Adipocyte (in vitro differentiated cells): ENCODE data around the gene SPG7.
A peak's percentile ranks its signal among the peaks of the same experiment; 100 is the strongest.
"Not testable (repeated sequence)": the region's sequence is repeated elsewhere in the genome, so short reads cannot be mapped to it uniquely, and the experiment has no call there.

ENCODE experiments used
- DNase-seq: peaks from one replicate; pipeline ENCODE4 v3.0.0-alpha.2; 2015; ENCODE audit warnings: low read depth
- H3K27me3 ChIP-seq: replicated peaks from 2 replicates; pipeline ENCODE4 v1.7.0; 2013; ENCODE audit warnings: mild to moderate bottlenecking, low read length, moderate library complexity; ENCODE audit not compliant: control insufficient read depth, insufficient read depth
- H3K36me3 ChIP-seq: 2 replicates; pipeline ENCODE4 v1.7.0; 2013; ENCODE audit warnings: low read length, mild to moderate bottlenecking, moderate library complexity; ENCODE audit not compliant: control insufficient read depth, insufficient read depth, severe bottlenecking
- H3K4me1 ChIP-seq: 2 replicates; pipeline ENCODE4 v1.7.0; 2013; ENCODE audit warnings: mild to moderate bottlenecking, low read length, moderate library complexity; ENCODE audit not compliant: control insufficient read depth, insufficient read depth
- H3K4me3 ChIP-seq: 2 replicates; pipeline ENCODE4 v1.7.0; 2013; ENCODE audit warnings: mild to moderate bottlenecking, low read length, moderate library complexity
- H3K9ac ChIP-seq: 2 replicates; pipeline ENCODE4 v1.7.0; 2013; ENCODE audit warnings: mild to moderate bottlenecking, low read length, moderate library complexity
- H3K9me3 ChIP-seq: 2 replicates; pipeline ENCODE4 v1.7.0; 2013; ENCODE audit warnings: mild to moderate bottlenecking, low read length, moderate library complexity; ENCODE audit not compliant: control insufficient read depth

SPG7 gene

GRCh38 chr16:89507834-89508590 lies at the start of gene SPG7:
Gene SPG7, plus strand, starts transcription at chr16:89508403. Its CDS starts 15 bp downstream, at chr16:89508418.
- no peaks in the 10 kb centered on the region for H3K27me3 ChIP-seq
- peak within 1 kb of the TSS; percentile 96 for H3K9ac ChIP-seq
- H3K9me3 ChIP-seq: no peaks in the 10 kb centered on the region
- H3K4me3 ChIP-seq: peak within 1 kb of the TSS; percentile 94
- peaks cover 26% of the 10 kb centered on the region for H3K36me3 ChIP-seq
- H3K4me1 ChIP-seq: peaks cover 36% of the 10 kb centered on the region
- DNase-seq: peak; percentile 95

GRCh38 chr16:89458551-89458950 lies 49.7 kb upstream of the SPG7 start:
- peak; percentile 21 for DNase-seq
- peak overlapping the region; percentile 39 for H3K9ac ChIP-seq

GRCh38 chr16:89458967-89459366 lies 49.2 kb upstream of the SPG7 start:
- no peak for DNase-seq
- no peaks in the 10 kb centered on the region for H3K9me3 ChIP-seq
- peak overlapping the region; percentile 39 for H3K9ac ChIP-seq
- H3K4me1 ChIP-seq: peaks cover 11% of the 10 kb centered on the region
- no peaks in the 10 kb centered on the region for H3K27me3 ChIP-seq
- H3K36me3 ChIP-seq: no peaks in the 10 kb centered on the region
- H3K4me3 ChIP-seq: no peak overlapping the region

More at GRCh38 chr16:89458551-89458950, 49.7 kb upstream of the SPG7 start:
- Histone ChIP-seq H3K4me1 (peaks cover 15% of the 10 kb centered on the region), H3K36me3 (no peaks in the 10 kb centered on the region), H3K4me3 (no peak overlapping the region), H3K9me3 (no peaks in the 10 kb centered on the region), H3K27me3 (no peaks in the 10 kb centered on the region)

GRCh38 chr16:89460556-89460955 lies 47.6 kb upstream of the SPG7 start:
- H3K36me3 ChIP-seq: no peaks in the 10 kb centered on the region
- H3K9ac ChIP-seq: no peak overlapping the region
- H3K4me1 ChIP-seq: peaks cover 10% of the 10 kb centered on the region
- DNase-seq: no peak
- no peak overlapping the region for H3K4me3 ChIP-seq
- H3K9me3 ChIP-seq: no peaks in the 10 kb centered on the region
- no peaks in the 10 kb centered on the region for H3K27me3 ChIP-seq

GRCh38 chr16:89461890-89462289 lies 46.3 kb upstream of the SPG7 start:
- DNase-seq, H3K9ac ChIP-seq, H3K9me3 ChIP-seq, H3K4me1 ChIP-seq, H3K4me3 ChIP-seq, H3K27me3 ChIP-seq, H3K36me3 ChIP-seq: not testable (repeated sequence)

- not testable (repeated sequence) for H3K9ac ChIP-seq, DNase-seq, H3K9me3 ChIP-seq, H3K27me3 ChIP-seq, H3K36me3 ChIP-seq, H3K4me3 ChIP-seq, H3K4me1 ChIP-seq
Measured at GRCh38 chr16:89462639-89463038, 45.6 kb upstream of the SPG7 start.

GRCh38 chr16:89463312-89463711 lies 44.9 kb upstream of the SPG7 start:
- not testable (repeated sequence) for H3K9ac ChIP-seq, H3K9me3 ChIP-seq, H3K4me3 ChIP-seq, DNase-seq, H3K36me3 ChIP-seq, H3K27me3 ChIP-seq
- H3K4me1 ChIP-seq: peaks cover 14% of the 10 kb centered on the region

- H3K4me3 ChIP-seq: no peak overlapping the region
- H3K27me3 ChIP-seq: no peaks in the 10 kb centered on the region
- H3K9me3 ChIP-seq: no peaks in the 10 kb centered on the region
- H3K36me3 ChIP-seq: no peaks in the 10 kb centered on the region
- H3K4me1 ChIP-seq: peaks cover 31% of the 10 kb centered on the region
- H3K9ac ChIP-seq: no peak overlapping the region
- no peak for DNase-seq
Measured at GRCh38 chr16:89466920-89467319, 41.3 kb upstream of the SPG7 start.

- Histone ChIP-seq H3K27me3 (no peaks in the 10 kb centered on the region), H3K4me1 (peaks cover 35% of the 10 kb centered on the region), H3K9ac (no peak overlapping the region), H3K36me3 (no peaks in the 10 kb centered on the region), H3K9me3 (no peaks in the 10 kb centered on the region), H3K4me3 (no peak overlapping the region)
- no peak for DNase-seq
Measured at GRCh38 chr16:89467382-89467781, 40.8 kb upstream of the SPG7 start.

GRCh38 chr16:89472711-89473075 lies 35.5 kb upstream of the SPG7 start:
- Histone ChIP-seq H3K4me3 (no peak overlapping the region), H3K9me3 (no peaks in the 10 kb centered on the region), H3K9ac (no peak overlapping the region), H3K4me1 (peaks cover 56% of the 10 kb centered on the region), H3K36me3 (no peaks in the 10 kb centered on the region), H3K27me3 (no peaks in the 10 kb centered on the region)
- no peak for DNase-seq

GRCh38 chr16:89473136-89473712 lies 35.0 kb upstream of the SPG7 start:
- no peaks in the 10 kb centered on the region for H3K36me3 ChIP-seq

More at GRCh38 chr16:89473136-89473712, 35.0 kb upstream of the SPG7 start:
- DNase-seq: no peak
- no peaks in the 10 kb centered on the region for H3K9me3 ChIP-seq
- H3K27me3 ChIP-seq: no peaks in the 10 kb centered on the region
- no peak overlapping the region for H3K4me3 ChIP-seq
- peaks cover 57% of the 10 kb centered on the region for H3K4me1 ChIP-seq
- no peak overlapping the region for H3K9ac ChIP-seq
